ENCODE results near the gene WDR76. TPM values are rescaled to one million over a fixed set of nuclear protein-coding genes. Genes with fewer than 3 reads are reported as not detected.

WDR76 gene
- total RNA-seq, 2 experiments from 2014 or later, result 81.5 to 83.0 TPM

- POLR2A ChIA-PET, result no interaction called here
- CTCF ChIA-PET, result no interaction called here
These were observed 73.1 kb downstream of the WDR76 start for GRCh38 chr15:43899928-43900327.

GRCh38 chr15:43900996-43901395 is 74.2 kb downstream of the WDR76 start:
- POLR2A ChIA-PET, result no interaction called here
- CTCF ChIA-PET, result no interaction called here

- POLR2A ChIA-PET, result interaction anchor here (0.6 kb wide), 1 partner anchor 418 kb away, joined by 3 read pairs; no protein-coding TSS in a partner anchor
- CTCF ChIA-PET, result interaction anchor here (2.0 kb wide), 1 partner anchor 164 kb away, joined by 7 read pairs; no protein-coding TSS in a partner anchor
These were observed 74.7 kb downstream of the WDR76 start for GRCh38 chr15:43901495-43901894.

- ChIA-PET CTCF (interaction anchor here (0.7 to 1.4 kb wide), 7 partner anchors 12 to 277 kb away, joined by 3 to 7 read pairs (median 4); no protein-coding TSS in a partner anchor), POLR2A (no interaction called here)
These were observed 77.1 kb downstream of the WDR76 start for GRCh38 chr15:43903864-43904290.

GRCh38 chr15:43905755-43906154 is 79.0 kb downstream of the WDR76 start:
- POLR2A ChIA-PET, result no interaction called here

GRCh38 chr15:43908516-43909050 is 81.8 kb downstream of the WDR76 start:
- ChIA-PET POLR2A (no interaction called here), CTCF (no interaction called here)

More at GRCh38 chr15:43905755-43906154, 79.0 kb downstream of the WDR76 start:
- CTCF ChIA-PET, result no interaction called here

GRCh38 chr15:43911235-43911781 is 84.5 kb downstream of the WDR76 start:
- CTCF ChIA-PET, result no interaction called here
- POLR2A ChIA-PET, result no interaction called here

GRCh38 chr15:43912208-43912607 is 85.4 kb downstream of the WDR76 start:
- ChIA-PET POLR2A (no interaction called here), CTCF (no interaction called here)

- CTCF ChIA-PET, result no interaction called here
- POLR2A ChIA-PET, result no interaction called here
These were observed 86.4 kb downstream of the WDR76 start for GRCh38 chr15:43913026-43913780.

GRCh38 chr15:43913941-43914340 is 87.1 kb downstream of the WDR76 start:
- CTCF ChIA-PET, result interaction anchor here (1.7 kb wide), 1 partner anchor 14 kb away, joined by 5 read pairs; no protein-coding TSS in a partner anchor
- POLR2A ChIA-PET, result no interaction called here

GRCh38 chr15:43915631-43916325 is 89.0 kb downstream of the WDR76 start:
- ChIA-PET CTCF (interaction anchor here (0.9 to 1.7 kb wide), 2 partner anchors 11 to 12 kb away, joined by 4 to 5 read pairs; no protein-coding TSS in a partner anchor), POLR2A (no interaction called here)

GRCh38 chr15:43916326-43916660 is 89.5 kb downstream of the WDR76 start:
- POLR2A ChIA-PET, result no interaction called here
- CTCF ChIA-PET, result no interaction called here

Other genes starting within 250 kb of the WDR76 start
- 10 to 100 TPM; 25.7 to 30.6 TPM for gene PPIP5K1, start 236.8 kb upstream of the WDR76 start, total RNA-seq
- gene CKMT1B, start 233.0 kb upstream of the WDR76 start, total RNA-seq, result under 1 TPM; 0.25 to 0.27 TPM
- under 1 TPM; 0.17 to 0.19 TPM for gene STRC, start 208.2 kb upstream of the WDR76 start, total RNA-seq
- 1 to 10 TPM in 1 of 2 experiments, under 1 TPM in 1; 0.51 to 1.2 TPM for gene CATSPER2, start 178.2 kb upstream of the WDR76 start, total RNA-seq
- not detected for gene CKMT1A, start 133.1 kb upstream of the WDR76 start, total RNA-seq
- 100 to 1,000 TPM; 359 to 362 TPM for gene PDIA3, start 80.6 kb upstream of the WDR76 start, total RNA-seq
- under 1 TPM; 0.23 to 0.46 TPM for gene ELL3, start 50.0 kb upstream of the WDR76 start, total RNA-seq
- gene SERF2, start 34.7 kb upstream of the WDR76 start, total RNA-seq, result 100 to 1,000 TPM; 653 to 655 TPM
- gene SERINC4, start 26.8 kb upstream of the WDR76 start, total RNA-seq, result under 1 TPM; 0.10 to 0.11 TPM
- gene HYPK, start 26.4 kb upstream of the WDR76 start, total RNA-seq, result 10 to 100 TPM; 19.3 to 21.8 TPM
- gene MFAP1, start 2.3 kb upstream of the WDR76 start, total RNA-seq, result 10 to 100 TPM; 51.2 to 54.1 TPM

Measured in activated CD8-positive, alpha-beta memory T cell treated with anti-CD3 and anti-CD28 coated beads for 36 hours (primary cell).